Activated T-cell treated with anti-CD3 and anti-CD28 coated beads for 48 hours (primary cell): ENCODE data around the gene ZNF853.

ENCODE experiments used
- DNase-seq: peaks from one replicate; pipeline ENCODE4 v3.0.0-alpha.2; 2020; ENCODE audit warnings: low read depth

ZNF853 gene

GRCh38 chr7:6636741-6637543 lies 21.5 kb downstream of the ZNF853 start, which contains the start of gene ZNF316:
ZNF316 (plus strand) TSS chr7:6637318; CDS start chr7:6642410, 5,092 bp downstream.
- DNase-seq: peak; percentile 61

- DNase-seq: peak; percentile 60
These were observed 22.3 kb downstream of the ZNF853 start for GRCh38 chr7:6637544-6638229.

GRCh38 chr7:6639032-6639431 lies 23.6 kb downstream of the ZNF853 start:
- DNase-seq: no peak

GRCh38 chr7:6639627-6640026 lies 24.2 kb downstream of the ZNF853 start:
- DNase-seq: no peak

- peak; percentile 43 for DNase-seq
These were observed 24.9 kb downstream of the ZNF853 start for GRCh38 chr7:6640246-6640721.

GRCh38 chr7:6641305-6642035 lies 26.1 kb downstream of the ZNF853 start:
- no peak for DNase-seq

GRCh38 chr7:6642239-6642839 lies 26.9 kb downstream of the ZNF853 start:
- DNase-seq: no peak

- no peak for DNase-seq
These were observed 27.6 kb downstream of the ZNF853 start for GRCh38 chr7:6642861-6643640.

- no peak for DNase-seq
These were observed 28.7 kb downstream of the ZNF853 start for GRCh38 chr7:6643915-6644625.

- no peak for DNase-seq
These were observed 29.3 kb downstream of the ZNF853 start for GRCh38 chr7:6644728-6645127.

- no peak for DNase-seq
These were observed 31.1 kb downstream of the ZNF853 start for GRCh38 chr7:6646465-6646864.

GRCh38 chr7:6647080-6647479 lies 31.7 kb downstream of the ZNF853 start:
- DNase-seq: no peak

- DNase-seq: no peak
These were observed 32.1 kb downstream of the ZNF853 start for GRCh38 chr7:6647541-6647940.

- DNase-seq: no peak
These were observed 32.8 kb downstream of the ZNF853 start for GRCh38 chr7:6648066-6648814.

- no peak for DNase-seq
These were observed 33.4 kb downstream of the ZNF853 start for GRCh38 chr7:6648815-6649104.

- no peak for DNase-seq
These were observed 34.0 kb downstream of the ZNF853 start for GRCh38 chr7:6649241-6649961.

- no peak for DNase-seq
These were observed 34.7 kb downstream of the ZNF853 start for GRCh38 chr7:6650086-6650485.

- no peak for DNase-seq
These were observed 35.2 kb downstream of the ZNF853 start for GRCh38 chr7:6650521-6651011.

- no peak for DNase-seq
These were observed 36.5 kb downstream of the ZNF853 start for GRCh38 chr7:6651851-6652445.
